Limb (tissue), 2 donors: ENCODE data around the gene ZNF789.

Experiments
- DNase-seq, 2 donors: peaks; one replicate each; pipeline ENCODE4 v3.0.0-alpha.2; 2016; ENCODE audit errors: extremely low spot score in 2 of 2

Gene ZNF789

GRCh38 chr7:99504281-99504602 is 31.6 kb downstream of the ZNF789 start:
- DNase-seq, result no peak

- peak; percentile 98 to 99 for DNase-seq
Observed at GRCh38 chr7:99504603-99505323, 32.1 kb downstream of the ZNF789 start, which contains the start of gene ZKSCAN5. Gene ZKSCAN5 (plus strand): TSS chr7:99504662. CDS start chr7:99506045, 1,383 bp downstream.

GRCh38 chr7:99505324-99505662 is 32.6 kb downstream of the ZNF789 start:
- no peak for DNase-seq

GRCh38 chr7:99514050-99514449 is 41.4 kb downstream of the ZNF789 start:
- DNase-seq, result no peak

GRCh38 chr7:99521399-99521798 is 48.7 kb downstream of the ZNF789 start:
- DNase-seq, result no peak

GRCh38 chr7:99525713-99526440 is 53.2 kb downstream of the ZNF789 start:
- no peak for DNase-seq

GRCh38 chr7:99531354-99531765 is 58.7 kb downstream of the ZNF789 start:
- no peak for DNase-seq

GRCh38 chr7:99535667-99536066 is 63.0 kb downstream of the ZNF789 start:
- no peak for DNase-seq
